K562 (cell line): ENCODE measurements around the gene RASSF7. TPM values are rescaled to one million over a fixed set of nuclear protein-coding genes. Genes with fewer than 3 reads are reported as not detected.

Experiments
- BMI1 ChIP-seq: fragments of 150-350 bp; IDR thresholded peaks from 2 replicates; pipeline ENCODE4 v1.6.1; 2014; ENCODE audit warnings: low read length
- CEBPG ChIP-seq, 3 experiments: fragments of 200-800 bp in 1 of 3; sonication (Bioruptor generic) in 1 of 3; sonication (generic) in 1 of 3; formaldehyde crosslinking in 1 of 3; IDR thresholded peaks in 2 of 3; conservative IDR thresholded peaks in 1 of 3; 2 replicates each; pipeline versions ENCODE4 v1.6.1 to v1.8.0; 2016 to 2022; ENCODE audit warnings: missing compliant biosample characterization in 2 of 3, missing genetic modification characterization in 2 of 3, mild to moderate bottlenecking in 1 of 3, missing genetic modification reagents in 1 of 3
- DMBX1 ChIP-seq: fragments of 250-450 bp; sonication (Bioruptor Pico); IDR thresholded peaks from 2 replicates; pipeline ENCODE4 v1.8.0; 2022; ENCODE audit warnings: inconsistent platforms, mild to moderate bottlenecking, moderate library complexity, borderline replicate concordance
- POLR2AphosphoS2 ChIP-seq: IDR thresholded peaks from 2 replicates; pipeline ENCODE4 v1.6.1; 2012; ENCODE audit warnings: low read length, improper control_type of control experiment
- RHOXF2B ChIP-seq: fragments of 250-450 bp; sonication (Bioruptor Pico); conservative IDR thresholded peaks from 2 replicates; pipeline ENCODE4 v1.5.1; 2021
- ZC3H4 ChIP-seq: sonication (generic); formaldehyde crosslinking; IDR thresholded peaks from 2 replicates; pipeline ENCODE4 v1.9.0; 2021; ENCODE audit warnings: missing genetic modification reagents, borderline replicate concordance
- ZFP1 ChIP-seq: fragments of 450-650 bp; formaldehyde crosslinking; IDR thresholded peaks from 2 replicates; pipeline ENCODE4 v1.4.0; 2020; ENCODE audit warnings: mild to moderate bottlenecking, mixed read lengths
- ZFPM2 ChIP-seq: fragments of 250-450 bp; sonication (Bioruptor Pico); IDR thresholded peaks from 2 replicates; pipeline ENCODE4 v1.5.1; 2022; ENCODE audit warnings: mild to moderate bottlenecking
- ZNF140 ChIP-seq: fragments of 250-450 bp; sonication (Bioruptor Pico); IDR thresholded peaks from 2 replicates; pipeline ENCODE4 v1.8.0; 2021; ENCODE audit warnings: moderate library complexity, mild to moderate bottlenecking, inconsistent platforms
- ZNF217 ChIP-seq: sonication (generic); formaldehyde crosslinking; IDR thresholded peaks from 2 replicates; pipeline ENCODE4 v1.8.0; 2022; ENCODE audit warnings: mild to moderate bottlenecking, missing genetic modification reagents
- polyA plus RNA-seq, 8 experiments: library from polyadenylated mRNA; depleted of rRNA in 4 of 8; stranded (reverse) in 5 of 8; unstranded in 3 of 8; fragments of >200 nt; fragmentation: Nextera tagmentation in 2 of 8; fragmentation: Illumina TruSeq in 1 of 8; extraction: Ambion mirVana in 2 of 8; extraction: Trizol in 1 of 8; gene quantifications; 2 replicates each; pipeline versions ENCODE4 v1.2.1 to v1.2.3, GENCODE V29; 2011 to 2014; ENCODE audit warnings: inconsistent platforms in 1 of 8, missing spikeins in 1 of 8
- total RNA-seq, 7 experiments: library from RNA; depleted of rRNA in 6 of 7; stranded (reverse); fragments of >200 nt in 6 of 7; fragmentation: Illumina TruSeq in 2 of 7; extraction: Trizol in 2 of 7; gene quantifications; 2 replicates each; pipeline versions ENCODE4 v1.2.1 to v1.2.3, GENCODE V29; 2011 to 2021; ENCODE audit warnings: low replicate concordance in 1 of 7
- TF ChIP-seq, protein P1 (sequence below): fragments of 250-450 bp; sonication (Bioruptor Pico); IDR thresholded peaks from 2 replicates; pipeline ENCODE4 v1.4.0; 2020; ENCODE audit warnings: mild to moderate bottlenecking, moderate library complexity, borderline replicate concordance
- TF ChIP-seq, protein P2 (sequence below): fragments of 450-650 bp; IDR thresholded peaks from 2 replicates; pipeline ENCODE4 v1.6.1; 2016; ENCODE audit warnings: low read depth, mild to moderate bottlenecking, moderate library complexity
- TF ChIP-seq, protein P3 (sequence below): fragments of 450-650 bp; IDR thresholded peaks from 2 replicates; pipeline ENCODE4 v1.6.1; 2018; ENCODE audit not compliant: partially characterized antibody
- TF ChIP-seq, protein P4 (sequence below): sonication (generic); formaldehyde crosslinking; IDR thresholded peaks from 2 replicates; pipeline ENCODE4 v1.8.0; 2023; ENCODE audit warnings: missing genetic modification reagents, mild to moderate bottlenecking, borderline replicate concordance

The RASSF7 gene
- total and polyA plus RNA-seq, 9 of the 15 experiments (the other 6 are each of a cell fraction or from before 2014, with no cell fraction given), result 0.41 to 45.2 (median 18.6) TPM

DNA sequence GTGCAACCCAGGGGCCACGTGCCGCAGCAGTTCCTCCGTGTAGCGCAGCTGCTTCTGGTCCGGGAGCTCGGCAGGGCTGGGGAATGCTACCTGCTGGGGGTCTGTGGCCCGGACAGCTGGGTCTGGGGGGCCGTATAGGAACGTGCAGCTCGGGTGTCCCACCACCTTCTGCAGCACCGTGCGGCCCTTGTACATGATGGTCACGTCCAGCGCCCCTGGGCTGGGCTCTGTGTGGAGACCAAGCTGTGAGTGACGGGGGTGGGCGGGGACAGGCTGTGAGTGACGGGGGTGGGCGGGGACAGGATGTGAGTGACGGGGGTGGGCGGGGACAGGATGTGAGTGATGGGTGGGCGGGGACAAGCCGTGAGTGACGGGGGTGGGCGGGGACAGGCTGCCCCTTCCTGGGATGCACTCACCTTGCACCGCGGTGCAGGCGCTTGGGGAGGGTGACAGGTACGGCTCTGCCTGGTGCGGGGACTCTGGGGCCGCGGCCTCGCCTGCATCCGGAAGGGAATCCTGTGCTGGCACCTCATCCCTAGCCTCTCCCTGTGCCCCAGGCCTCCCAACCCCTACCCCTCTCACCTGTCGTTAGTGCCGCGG lies 52.7 kb downstream of the RASSF7 start (continued):
- TF ChIP-seq, protein P1, sequence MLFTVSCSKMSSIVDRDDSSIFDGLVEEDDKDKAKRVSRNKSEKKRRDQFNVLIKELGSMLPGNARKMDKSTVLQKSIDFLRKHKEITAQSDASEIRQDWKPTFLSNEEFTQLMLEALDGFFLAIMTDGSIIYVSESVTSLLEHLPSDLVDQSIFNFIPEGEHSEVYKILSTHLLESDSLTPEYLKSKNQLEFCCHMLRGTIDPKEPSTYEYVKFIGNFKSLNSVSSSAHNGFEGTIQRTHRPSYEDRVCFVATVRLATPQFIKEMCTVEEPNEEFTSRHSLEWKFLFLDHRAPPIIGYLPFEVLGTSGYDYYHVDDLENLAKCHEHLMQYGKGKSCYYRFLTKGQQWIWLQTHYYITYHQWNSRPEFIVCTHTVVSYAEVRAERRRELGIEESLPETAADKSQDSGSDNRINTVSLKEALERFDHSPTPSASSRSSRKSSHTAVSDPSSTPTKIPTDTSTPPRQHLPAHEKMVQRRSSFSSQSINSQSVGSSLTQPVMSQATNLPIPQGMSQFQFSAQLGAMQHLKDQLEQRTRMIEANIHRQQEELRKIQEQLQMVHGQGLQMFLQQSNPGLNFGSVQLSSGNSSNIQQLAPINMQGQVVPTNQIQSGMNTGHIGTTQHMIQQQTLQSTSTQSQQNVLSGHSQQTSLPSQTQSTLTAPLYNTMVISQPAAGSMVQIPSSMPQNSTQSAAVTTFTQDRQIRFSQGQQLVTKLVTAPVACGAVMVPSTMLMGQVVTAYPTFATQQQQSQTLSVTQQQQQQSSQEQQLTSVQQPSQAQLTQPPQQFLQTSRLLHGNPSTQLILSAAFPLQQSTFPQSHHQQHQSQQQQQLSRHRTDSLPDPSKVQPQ, result no peak
- TF ChIP-seq, protein P2, sequence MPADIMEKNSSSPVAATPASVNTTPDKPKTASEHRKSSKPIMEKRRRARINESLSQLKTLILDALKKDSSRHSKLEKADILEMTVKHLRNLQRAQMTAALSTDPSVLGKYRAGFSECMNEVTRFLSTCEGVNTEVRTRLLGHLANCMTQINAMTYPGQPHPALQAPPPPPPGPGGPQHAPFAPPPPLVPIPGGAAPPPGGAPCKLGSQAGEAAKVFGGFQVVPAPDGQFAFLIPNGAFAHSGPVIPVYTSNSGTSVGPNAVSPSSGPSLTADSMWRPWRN, result no peak
- TF ChIP-seq ZNF217 (CRISPR knock-in tag) (no peak), ZFP1 (CRISPR knock-in tag) (no peak), ZFPM2 (CRISPR knock-in tag) (no peak), RHOXF2B (no peak), POLR2AphosphoS2 (peak; percentile 85), BMI1 (no peak), ZNF140 (CRISPR knock-in tag) (no peak), CEBPG (CRISPR knock-in tag; IDR thresholded peaks at IDR 0.05) (no peak), CEBPG (tag; conservative IDR thresholded peaks at IDR 0.05 in 1 of 2, IDR thresholded peaks at IDR 0.05 in 1 of 2) (no peak), ZC3H4 (CRISPR knock-in tag) (no peak), DMBX1 (CRISPR knock-in tag) (no peak)
- TF ChIP-seq, protein P3, sequence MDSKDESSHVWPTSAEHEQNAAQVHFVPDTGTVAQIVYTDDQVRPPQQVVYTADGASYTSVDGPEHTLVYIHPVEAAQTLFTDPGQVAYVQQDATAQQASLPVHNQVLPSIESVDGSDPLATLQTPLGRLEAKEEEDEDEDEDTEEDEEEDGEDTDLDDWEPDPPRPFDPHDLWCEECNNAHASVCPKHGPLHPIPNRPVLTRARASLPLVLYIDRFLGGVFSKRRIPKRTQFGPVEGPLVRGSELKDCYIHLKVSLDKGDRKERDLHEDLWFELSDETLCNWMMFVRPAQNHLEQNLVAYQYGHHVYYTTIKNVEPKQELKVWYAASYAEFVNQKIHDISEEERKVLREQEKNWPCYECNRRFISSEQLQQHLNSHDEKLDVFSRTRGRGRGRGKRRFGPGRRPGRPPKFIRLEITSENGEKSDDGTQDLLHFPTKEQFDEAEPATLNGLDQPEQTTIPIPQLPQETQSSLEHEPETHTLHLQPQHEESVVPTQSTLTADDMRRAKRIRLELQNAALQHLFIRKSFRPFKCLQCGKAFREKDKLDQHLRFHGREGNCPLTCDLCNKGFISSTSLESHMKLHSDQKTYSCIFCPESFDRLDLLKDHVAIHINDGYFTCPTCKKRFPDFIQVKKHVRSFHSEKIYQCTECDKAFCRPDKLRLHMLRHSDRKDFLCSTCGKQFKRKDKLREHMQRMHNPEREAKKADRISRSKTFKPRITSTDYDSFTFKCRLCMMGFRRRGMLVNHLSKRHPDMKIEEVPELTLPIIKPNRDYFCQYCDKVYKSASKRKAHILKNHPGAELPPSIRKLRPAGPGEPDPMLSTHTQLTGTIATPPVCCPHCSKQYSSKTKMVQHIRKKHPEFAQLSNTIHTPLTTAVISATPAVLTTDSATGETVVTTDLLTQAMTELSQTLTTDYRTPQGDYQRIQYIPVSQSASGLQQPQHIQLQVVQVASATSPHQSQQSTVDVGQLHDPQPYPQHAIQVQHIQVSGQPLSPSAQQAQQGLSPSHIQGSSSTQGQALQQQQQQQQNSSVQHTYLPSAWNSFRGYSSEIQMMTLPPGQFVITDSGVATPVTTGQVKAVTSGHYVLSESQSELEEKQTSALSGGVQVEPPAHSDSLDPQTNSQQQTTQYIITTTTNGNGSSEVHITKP, result peak; percentile 55
- TF ChIP-seq, protein P4, sequence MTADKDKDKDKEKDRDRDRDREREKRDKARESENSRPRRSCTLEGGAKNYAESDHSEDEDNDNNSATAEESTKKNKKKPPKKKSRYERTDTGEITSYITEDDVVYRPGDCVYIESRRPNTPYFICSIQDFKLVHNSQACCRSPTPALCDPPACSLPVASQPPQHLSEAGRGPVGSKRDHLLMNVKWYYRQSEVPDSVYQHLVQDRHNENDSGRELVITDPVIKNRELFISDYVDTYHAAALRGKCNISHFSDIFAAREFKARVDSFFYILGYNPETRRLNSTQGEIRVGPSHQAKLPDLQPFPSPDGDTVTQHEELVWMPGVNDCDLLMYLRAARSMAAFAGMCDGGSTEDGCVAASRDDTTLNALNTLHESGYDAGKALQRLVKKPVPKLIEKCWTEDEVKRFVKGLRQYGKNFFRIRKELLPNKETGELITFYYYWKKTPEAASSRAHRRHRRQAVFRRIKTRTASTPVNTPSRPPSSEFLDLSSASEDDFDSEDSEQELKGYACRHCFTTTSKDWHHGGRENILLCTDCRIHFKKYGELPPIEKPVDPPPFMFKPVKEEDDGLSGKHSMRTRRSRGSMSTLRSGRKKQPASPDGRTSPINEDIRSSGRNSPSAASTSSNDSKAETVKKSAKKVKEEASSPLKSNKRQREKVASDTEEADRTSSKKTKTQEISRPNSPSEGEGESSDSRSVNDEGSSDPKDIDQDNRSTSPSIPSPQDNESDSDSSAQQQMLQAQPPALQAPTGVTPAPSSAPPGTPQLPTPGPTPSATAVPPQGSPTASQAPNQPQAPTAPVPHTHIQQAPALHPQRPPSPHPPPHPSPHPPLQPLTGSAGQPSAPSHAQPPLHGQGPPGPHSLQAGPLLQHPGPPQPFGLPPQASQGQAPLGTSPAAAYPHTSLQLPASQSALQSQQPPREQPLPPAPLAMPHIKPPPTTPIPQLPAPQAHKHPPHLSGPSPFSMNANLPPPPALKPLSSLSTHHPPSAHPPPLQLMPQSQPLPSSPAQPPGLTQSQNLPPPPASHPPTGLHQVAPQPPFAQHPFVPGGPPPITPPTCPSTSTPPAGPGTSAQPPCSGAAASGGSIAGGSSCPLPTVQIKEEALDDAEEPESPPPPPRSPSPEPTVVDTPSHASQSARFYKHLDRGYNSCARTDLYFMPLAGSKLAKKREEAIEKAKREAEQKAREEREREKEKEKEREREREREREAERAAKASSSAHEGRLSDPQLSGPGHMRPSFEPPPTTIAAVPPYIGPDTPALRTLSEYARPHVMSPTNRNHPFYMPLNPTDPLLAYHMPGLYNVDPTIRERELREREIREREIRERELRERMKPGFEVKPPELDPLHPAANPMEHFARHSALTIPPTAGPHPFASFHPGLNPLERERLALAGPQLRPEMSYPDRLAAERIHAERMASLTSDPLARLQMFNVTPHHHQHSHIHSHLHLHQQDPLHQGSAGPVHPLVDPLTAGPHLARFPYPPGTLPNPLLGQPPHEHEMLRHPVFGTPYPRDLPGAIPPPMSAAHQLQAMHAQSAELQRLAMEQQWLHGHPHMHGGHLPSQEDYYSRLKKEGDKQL (CRISPR knock-in tag), result no peak
